ENCODE measurements around the gene KIF21A.

Gene KIF21A

GRCh38 chr12:39383114-39383513 lies 59.8 kb downstream of the KIF21A start:
- DNase-seq = no peak

GRCh38 chr12:39380090-39380489 lies 62.8 kb downstream of the KIF21A start:
- no peak for DNase-seq

DNA sequence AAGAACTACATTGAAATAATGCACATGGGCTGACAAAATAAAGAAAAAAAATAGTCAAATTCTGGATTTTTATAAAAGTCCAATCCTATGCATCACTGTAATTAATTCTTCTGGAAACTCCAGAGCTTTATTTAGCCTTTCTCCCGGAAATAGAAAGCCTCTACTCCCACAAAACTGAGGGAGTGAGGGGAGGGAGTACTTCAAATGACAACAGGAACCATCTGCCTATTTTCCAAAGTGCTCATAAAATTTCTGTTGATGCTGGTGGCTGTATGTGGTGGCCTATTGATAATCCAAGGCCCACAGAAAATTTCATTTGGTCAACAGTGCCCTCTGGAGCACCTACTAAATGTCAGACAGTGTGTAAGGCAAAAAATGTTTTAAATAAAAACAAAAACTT lies 64.6 kb downstream of the KIF21A start:
- no peak for DNase-seq

DNA sequence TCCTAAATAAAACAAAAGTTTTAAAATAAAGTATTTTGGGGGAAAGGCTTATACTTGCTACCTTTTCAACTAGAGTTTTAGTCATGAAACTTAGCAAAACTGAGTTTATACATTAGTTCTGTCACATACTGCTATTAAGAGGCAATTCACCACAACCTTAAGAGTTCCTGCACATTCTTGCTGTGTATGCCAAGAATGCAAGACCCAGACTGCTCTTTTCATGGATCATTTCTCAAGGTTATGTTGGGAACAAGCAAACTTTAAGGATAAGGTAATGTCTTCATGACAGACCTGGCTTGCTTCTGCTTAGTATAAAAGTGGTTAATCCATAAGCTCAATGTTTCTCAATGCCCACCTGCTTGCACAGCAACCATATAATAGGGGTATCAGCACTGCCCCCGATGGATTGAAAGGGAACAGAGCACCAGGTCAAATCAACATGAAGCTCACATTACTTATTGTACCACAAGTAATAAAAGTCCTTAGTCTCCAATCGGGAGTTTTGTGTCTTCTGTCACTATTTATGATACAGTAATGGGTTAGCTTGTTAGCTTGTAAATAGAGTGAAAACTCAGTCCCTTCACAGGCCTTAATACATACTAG lies 67.6 kb downstream of the KIF21A start:
- DNase-seq = no peak

- no peak for DNase-seq
Observed at GRCh38 chr12:39372929-39373328, 70.0 kb downstream of the KIF21A start.

GRCh38 chr12:39372204-39372925 lies 70.6 kb downstream of the KIF21A start:
- no peak for DNase-seq

DNA sequence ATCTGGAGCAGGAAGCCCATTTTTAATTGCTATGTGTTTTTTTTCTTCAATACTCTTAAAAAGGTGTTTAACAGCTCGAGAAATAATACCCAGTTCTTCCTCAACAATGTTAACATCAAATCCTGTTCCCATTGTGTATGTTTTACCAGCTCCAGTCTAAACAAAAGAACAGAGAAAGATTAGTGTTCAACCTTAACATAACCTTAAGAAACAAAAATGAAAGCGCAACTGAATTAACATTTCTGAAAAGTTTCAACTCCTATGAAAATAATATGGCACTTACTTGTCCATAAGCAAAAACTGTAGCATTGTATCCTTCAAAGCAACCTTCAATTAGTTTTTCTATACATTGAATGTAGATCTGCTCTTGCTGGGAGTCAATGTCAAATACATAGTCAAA lies 73.2 kb downstream of the KIF21A start:
- no peak for DNase-seq

- DNase-seq = no peak
Observed at GRCh38 chr12:39368891-39369290, 74.0 kb downstream of the KIF21A start.

DNA sequence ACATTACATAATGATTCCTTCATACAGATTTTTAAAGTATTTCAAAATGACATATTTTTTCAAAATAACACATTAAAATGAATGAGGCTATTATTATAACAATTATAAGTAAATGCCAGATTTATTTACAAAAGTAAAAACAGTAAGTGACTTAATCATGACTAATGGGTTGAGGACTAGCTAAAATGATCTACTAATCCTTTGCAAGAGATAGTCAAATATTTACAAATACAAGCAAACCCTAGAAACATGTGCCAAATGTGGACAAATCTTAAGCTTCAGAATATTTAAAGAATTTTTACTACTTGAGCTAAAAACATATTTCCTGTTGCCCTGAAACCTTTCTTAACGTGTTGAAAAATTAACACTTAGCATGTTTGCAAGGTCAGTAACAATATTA lies 74.8 kb downstream of the KIF21A start:
- DNase-seq = no peak

DNA sequence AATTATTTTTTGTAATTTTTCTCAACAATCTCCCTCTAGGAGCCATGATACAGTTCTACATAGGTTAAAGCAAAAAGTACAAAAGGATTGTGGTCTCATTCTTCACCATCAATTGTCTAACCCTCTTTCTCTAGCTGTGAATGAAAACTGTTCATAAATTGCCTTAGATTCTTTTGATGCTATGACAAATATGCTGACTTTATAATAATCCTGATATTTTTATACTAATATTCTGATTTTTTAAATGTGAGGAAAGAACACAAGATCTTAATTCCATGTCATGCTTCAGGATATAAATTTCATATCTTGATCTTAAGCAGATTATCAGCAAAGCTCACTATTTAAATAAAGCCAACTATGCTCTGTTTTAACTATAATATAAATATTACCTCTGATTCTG lies 75.4 kb downstream of the KIF21A start:
- DNase-seq = no peak

GRCh38 chr12:39365364-39366001 lies 77.4 kb downstream of the KIF21A start:
- no peak for DNase-seq

DNA sequence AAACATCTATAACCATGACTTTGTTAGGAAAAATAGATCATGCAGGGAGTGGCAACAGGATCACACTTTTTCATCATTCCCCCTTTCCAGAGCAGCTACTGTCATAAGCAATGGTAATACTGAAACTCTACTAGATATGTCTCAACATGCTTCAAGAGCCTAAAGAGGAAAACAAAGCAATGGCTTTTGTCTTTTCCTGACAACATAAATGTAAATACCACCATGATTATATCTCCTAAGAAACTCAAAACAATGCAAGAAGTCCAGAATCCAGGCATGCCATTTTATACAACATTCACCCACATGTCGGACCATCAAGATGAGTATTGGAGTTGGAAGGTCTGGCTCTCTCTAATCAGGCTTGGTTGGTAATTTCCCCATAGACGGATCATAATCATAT lies 78.7 kb downstream of the KIF21A start:
- no peak for DNase-seq

- DNase-seq = no peak
Observed at GRCh38 chr12:39359645-39360044, 83.3 kb downstream of the KIF21A start.

DNA sequence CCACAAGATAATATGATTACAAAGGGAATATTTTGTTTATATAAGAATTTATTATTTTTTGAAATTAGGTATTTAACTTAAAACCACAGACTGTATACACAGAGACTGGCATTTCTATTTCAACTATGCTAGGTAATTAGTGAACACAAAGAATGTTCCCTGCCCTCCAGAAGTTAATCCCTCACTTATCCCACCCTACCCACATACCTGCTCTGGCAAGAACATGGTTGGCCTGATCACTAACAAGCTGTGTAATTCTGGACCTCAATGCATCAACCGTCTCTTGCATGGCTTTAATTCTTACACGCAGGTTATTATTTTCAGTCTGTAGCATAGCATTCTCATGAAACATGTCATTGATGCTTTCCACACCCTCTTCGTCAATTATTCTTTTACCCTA lies 85.9 kb downstream of the KIF21A start:
- no peak for DNase-seq

GRCh38 chr12:39355841-39356240 lies 87.1 kb downstream of the KIF21A start:
- no peak for DNase-seq

DNA sequence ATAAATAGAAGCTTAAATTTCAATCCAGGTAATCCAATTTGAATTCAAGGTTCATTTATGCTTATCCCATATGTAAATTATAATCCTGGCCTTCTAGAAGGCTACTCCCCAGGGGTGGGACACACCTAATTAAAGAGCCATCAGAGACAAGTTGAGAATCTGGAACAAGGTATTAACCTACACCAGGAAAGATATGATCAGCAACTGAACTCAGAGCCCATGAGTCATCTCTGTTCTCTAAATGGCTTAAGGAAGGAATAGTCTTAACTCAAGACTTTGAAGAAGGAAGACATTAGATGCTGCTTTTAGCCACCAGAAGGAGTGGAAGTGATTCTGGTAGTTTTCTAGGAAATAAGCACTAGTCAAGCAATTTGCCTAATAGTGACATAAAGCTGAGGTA lies 88.0 kb downstream of the KIF21A start:
- no peak for DNase-seq

- DNase-seq = no peak
Observed at GRCh38 chr12:39352471-39353017, 90.4 kb downstream of the KIF21A start.

- DNase-seq = no peak
Observed at GRCh38 chr12:39351153-39351552, 91.8 kb downstream of the KIF21A start.

- no peak for DNase-seq
Observed at GRCh38 chr12:39348941-39349626, 93.8 kb downstream of the KIF21A start.

GRCh38 chr12:39348523-39348922 lies 94.4 kb downstream of the KIF21A start:
- DNase-seq = no peak

DNA sequence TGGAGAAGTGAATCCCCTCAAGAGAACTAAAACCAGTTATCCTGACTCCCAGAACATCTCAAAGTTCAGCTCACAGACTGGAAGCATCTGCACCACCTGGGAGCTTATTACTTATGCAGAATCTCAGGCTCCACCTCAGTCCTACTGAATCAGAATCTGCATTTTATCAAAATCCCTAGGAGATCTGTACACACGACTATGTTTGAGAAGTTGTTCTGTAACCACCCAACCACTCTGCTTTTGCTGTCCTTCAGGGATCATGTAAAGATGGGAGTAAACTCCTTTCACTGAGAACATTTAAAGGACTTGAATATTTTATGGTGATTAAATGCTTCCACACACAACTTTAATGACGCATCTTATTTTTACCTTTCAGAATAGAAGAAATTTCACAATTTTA lies 98.0 kb downstream of the KIF21A start:
- no peak for DNase-seq

- DNase-seq = no peak
Observed at GRCh38 chr12:39343665-39344064, 99.3 kb downstream of the KIF21A start.

- DNase-seq = no peak
Observed at GRCh38 chr12:39341761-39342160, 101.2 kb downstream of the KIF21A start.

Measured in fibroblast of skin of scalp (primary cell).